Brain pericyte (primary cell): Measurements from ENCODE around the gene FNIP1.
"Not testable (repeated sequence)": the region's sequence is repeated elsewhere in the genome, so short reads cannot be mapped to it uniquely, and the experiment has no call there.

Experiments
- DNase-seq: peaks from one replicate; pipeline ENCODE4 v3.0.0-alpha.2; 2012; ENCODE audit warnings: low read depth, low spot score

FNIP1 gene

DNA sequence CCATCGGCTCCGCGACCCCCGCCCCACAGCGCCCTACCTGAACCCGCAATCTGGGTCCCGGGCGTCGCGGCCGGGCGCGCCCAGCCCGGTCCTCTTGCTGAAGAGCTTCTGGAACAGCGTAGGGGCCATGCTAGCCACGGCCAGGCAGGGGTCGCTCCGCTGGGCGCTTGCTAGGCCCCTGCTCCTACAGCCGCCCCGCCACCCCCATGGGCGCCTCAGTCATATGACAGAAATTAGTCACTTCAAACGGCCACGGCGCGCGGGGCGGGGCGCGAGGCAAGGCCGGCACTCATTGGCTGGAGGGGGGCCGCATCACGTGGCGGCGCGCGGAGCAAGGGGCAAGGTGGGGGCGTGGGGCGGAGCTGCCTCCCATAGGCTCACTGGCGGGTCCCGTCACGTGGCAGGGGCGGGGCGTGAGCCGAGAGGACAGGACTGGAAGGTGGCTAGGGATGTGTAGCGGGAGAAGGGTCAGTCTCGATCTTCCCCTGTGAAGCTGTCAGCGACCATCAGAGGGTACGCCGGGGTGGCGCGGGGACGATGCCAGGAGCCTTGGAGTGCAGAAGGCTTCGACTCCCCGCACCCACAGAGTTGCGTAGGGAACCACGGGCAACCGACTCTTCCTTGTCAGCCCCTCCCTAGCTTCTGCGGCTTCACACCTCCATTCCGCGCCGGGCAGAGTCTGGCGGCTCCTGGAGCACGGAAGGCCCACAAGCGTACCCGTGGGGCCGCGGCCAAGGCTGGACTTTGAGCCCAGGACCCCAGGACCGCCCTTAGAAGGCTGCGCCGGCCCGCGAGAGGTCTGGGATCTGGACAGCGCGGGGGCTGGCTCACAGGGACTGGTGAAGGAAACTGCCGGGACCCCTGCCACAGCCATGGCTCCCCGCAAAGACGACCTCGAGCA is at the start of gene FNIP1:
Gene FNIP1 (minus strand): TSS at position 225 of the 901 bp plus-strand sequence. CDS start 96 bp downstream, at position 129.
- peak; percentile 91 for DNase-seq

DNA sequence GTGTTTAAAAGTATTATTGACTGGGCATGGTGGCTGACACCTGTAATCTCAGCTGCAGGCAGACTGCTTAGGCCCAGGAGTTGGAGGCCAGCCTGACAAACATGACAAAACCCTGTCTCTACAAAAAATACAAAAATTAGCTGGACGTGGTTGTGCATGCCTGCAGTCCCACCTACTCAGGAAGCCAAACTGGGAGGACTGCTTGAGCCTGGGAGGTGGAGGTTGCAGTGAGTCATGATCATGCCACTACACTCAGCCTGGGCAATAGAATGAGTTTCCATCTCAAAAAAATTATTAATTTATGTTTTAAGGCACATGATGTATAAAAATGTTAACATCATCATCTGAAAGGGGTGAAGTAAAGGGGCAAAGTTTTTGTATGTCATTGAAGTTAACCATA is 49.7 kb upstream of the FNIP1 start:
- no peak for DNase-seq

DNA sequence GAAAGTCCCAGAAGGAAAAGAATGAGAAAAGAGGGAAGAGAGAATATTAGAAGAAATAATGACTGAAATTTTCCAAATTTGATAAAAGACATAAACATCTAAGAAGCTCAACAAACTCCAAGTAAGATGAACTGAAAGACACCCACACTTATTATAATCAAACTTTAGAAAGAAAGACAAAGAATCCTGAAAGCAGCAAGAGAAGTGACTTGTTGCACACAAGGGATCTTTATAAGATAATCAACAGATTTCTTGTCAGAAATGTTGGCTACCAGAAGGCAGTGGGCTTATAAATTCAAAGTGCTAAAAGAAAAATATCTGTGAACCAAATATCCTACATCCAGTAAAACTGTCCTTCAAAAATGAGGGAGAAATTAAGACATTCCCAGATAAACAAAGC is 49.0 kb upstream of the FNIP1 start:
- no peak for DNase-seq

DNA sequence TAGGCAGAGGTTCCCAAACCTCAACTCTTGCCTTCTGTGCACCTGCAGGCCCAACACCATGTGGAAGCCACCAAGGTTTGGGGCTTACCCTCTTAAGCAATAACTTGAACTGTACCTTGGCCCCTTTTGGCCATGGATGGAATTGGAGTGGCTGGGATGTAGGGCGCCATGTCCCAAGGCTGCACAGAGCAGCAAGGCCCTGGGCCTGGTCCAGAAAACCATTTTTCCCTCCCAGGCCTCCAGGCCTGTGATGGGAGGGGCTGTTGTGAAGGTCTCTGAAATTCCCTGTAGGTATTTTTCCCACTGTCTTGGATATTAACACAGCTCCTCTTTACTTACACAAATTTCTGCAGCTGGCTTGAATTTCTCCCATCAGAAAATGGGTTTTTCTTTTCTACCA is 46.2 kb upstream of the FNIP1 start:
- not testable (repeated sequence) for DNase-seq

GRCh38 chr5:131832702-131833101 is 35.9 kb upstream of the FNIP1 start:
- not testable (repeated sequence) for DNase-seq

DNA sequence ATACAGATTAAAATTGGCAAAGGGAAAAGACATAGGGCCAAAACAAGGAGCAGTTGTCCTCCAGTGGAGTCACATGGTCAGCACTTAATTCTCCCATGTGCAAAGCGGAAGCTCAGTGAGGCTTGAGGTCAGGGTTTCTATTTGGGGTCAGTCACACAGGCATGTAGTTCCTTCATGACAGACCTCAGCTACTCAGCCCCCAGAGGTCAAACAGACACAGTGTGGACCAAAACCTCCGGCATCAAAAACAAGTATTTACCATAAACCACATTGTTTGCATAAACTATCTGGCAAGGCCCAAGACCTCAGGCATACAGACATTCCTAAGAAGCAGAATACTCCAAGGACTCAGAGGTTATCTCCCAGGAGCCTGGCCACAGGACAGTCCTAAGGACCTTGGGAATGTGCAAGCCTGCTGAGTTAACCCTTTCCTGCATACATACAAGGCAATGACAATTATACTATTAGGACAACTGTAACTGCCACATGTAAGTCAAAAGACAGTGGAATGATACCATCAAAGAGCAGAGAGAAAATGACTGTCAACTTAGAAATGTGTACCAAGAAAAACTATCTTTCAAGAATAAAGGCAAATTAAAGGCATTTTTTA is 28.7 kb upstream of the FNIP1 start:
- DNase-seq, result no peak

- no peak for DNase-seq
Observed at GRCh38 chr5:131824631-131825030, 27.8 kb upstream of the FNIP1 start.

- DNase-seq, result no peak
Observed at GRCh38 chr5:131821221-131821620, 24.4 kb upstream of the FNIP1 start.

DNA sequence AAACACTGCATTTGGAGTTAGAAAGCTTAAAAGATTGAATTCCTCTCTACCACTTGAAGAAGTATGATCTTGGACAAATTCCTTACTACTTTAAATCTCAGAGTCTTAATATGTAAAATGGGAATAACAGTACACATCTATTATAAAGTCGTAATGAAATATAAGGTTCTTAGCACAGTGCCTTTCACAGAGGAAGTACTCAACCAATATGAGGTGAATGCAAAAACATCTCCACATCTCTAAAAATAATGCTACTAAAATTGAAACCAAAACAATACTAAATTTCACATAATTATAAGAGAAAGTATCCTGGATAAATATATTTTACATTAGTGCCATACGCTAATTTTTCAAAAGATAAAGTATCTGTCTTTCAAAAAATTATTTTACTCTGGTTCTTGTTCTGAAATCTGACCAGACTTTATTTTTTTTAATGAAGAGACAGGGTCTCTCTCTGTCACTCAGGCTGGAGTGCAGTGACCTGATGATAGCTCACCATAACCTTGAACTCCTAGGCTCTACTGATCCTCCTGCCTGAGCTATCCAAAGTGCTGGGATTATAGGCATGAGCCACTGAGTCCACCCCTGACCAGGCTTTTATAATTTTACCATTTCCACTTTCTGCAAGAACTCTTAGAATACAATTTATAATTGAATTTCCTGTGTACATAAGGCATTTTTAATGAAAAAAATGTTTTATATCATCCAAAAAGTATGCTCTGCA is 21.3 kb upstream of the FNIP1 start:
- no peak for DNase-seq

- DNase-seq, result no peak
Observed at GRCh38 chr5:131814990-131815389, 18.2 kb upstream of the FNIP1 start.

DNA sequence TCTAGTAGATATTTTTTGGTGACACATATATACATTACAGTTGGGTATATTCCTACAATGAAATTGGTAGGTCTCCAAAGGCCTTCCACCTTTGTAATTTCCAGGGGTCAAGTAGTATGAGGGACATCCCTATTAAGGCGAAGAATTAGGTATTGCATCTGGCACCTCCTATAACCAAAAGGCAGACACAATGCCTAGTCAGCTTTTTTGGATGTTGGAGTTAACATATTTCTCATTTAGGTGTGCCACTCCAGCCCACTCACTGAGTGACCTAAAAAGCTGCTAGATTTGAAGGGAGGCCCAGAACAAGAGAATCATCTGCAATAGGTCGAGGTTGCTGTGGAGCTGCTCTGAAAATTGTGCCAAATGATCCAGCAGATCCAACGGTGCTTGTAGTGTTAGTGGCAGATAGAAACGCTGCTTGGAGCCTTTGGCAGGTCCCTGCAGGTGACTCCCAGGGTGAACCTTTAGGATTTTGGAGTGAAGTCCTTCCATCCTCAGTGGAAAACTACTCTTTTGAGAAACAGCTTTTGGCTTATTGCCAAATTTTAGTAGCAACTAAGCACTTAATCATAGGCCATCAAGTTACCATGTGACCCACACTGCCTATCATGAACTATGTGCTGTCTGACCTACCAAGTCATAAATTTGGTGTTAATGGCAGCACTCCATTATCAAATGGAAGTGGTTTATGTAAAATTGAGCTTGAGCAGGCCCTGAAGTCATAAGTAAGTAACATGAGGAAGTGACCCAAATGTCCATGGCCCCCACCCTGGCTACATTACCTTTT is 15.7 kb upstream of the FNIP1 start:
- no peak for DNase-seq

DNA sequence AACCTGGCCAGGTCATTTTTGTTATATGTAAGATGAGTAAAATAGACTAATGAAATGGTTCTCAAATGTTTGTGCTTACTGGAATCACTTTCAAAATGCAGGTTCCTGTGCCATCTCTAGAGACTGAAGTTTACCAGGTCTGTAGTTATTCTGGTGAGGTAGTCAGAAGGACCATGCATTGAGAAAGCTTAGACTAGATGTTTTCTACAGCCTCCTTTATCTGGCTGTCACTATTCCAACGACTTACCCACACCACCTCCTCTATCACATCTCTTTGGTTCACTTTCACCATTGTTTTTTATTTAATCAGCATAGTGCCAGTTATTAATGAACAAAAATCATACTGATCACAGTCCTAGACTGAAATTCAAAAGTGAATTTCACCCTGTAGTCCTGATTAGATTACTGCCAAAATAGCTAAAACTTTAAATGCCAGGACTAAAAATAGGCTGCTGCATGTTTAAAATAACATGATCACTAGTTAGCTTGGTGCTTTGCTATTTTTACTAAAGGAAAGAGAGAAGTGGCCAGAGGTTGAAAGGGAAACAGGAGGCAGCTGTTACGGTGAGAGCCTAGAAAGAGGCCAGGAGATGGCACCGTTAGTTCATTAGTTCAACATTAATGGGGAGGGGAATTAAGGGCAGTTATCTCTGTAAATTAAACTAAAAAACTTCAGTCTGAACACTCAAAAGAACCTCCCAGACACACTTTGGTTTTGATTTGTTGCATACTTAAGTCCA is 13.9 kb upstream of the FNIP1 start:
- DNase-seq, result no peak

DNA sequence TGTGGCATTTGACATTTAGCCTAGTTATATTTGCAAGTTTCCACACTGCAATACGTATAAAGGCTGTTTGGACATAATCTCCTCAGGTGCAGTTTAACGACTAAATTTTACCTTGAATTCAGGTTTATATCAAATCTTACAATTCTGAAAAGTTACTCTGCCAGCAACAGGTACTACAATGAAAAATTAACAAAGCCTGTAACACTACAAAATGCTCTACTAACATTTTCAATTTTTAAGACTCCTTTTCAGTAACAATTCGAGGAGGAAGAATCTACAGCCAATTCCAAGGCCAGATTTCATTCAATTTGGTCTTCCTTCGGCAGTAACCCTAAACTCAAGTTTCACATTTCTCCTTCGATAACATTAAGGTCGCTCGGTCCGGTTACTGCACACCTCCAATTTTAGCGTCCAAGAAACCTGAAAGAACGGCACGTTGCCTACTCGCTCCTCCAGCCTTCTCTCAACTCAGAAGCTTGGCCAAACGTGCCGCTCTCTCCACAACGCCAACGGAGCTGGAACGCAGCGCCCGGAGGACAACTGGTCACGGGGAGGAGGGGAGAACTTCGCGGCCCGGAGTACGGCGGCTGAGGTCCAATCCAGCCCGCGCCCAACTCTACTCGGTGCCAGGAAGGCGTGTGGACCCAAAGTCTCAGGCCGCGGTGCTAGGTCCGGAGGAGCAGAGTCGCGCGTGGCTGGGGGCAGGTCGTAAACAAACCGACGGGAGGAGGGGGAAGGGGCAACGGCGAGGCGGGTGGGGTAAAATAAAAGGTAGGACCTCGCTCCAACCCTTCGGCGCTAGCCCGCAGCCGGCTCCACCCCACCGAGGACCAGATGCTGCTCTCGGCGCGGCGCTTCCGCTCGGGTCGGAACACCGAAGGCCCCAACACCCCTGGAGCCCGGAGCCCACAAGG is 681 bp downstream of the FNIP1 start:
- no peak for DNase-seq

DNA sequence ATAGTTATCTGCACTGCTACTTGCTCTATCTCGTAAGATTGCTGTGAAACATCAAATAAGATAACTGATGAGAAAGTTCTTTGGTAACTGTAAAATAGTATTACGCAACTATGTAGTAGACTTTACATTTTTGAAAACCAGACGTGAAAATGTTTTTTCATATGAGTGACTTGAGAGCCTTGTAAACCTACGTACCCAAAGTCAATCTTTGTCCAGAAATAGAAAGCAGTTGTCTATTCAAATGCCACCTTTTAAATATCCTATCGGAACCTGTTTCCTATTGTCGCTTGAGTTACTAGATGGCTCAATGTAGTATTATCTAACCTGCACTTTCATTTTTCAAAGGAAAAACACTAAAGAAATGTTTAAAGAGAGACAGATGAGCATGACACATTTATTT is 1.6 kb downstream of the FNIP1 start:
- DNase-seq, result no peak

DNA sequence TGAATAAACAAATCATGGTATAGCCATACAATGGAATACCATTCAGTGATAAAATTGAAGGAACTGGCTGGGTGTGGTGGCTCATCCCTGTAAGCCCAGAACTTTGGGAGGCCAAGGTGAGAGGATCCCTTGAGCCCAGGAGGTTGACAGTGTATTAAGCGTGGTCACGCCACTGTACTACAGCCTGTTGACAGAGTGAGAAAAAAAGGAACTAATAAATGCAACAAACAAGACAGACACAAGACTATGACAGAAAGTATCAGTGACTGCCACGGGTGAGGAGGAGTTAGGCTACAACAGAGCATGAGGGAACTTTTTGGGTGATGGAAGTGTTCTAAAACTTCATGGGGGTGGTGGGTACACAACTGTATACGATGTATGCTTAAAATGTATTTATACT is 2.2 kb downstream of the FNIP1 start:
- no peak for DNase-seq

GRCh38 chr5:131792896-131793295 is 3.9 kb downstream of the FNIP1 start:
- DNase-seq, result no peak

DNA sequence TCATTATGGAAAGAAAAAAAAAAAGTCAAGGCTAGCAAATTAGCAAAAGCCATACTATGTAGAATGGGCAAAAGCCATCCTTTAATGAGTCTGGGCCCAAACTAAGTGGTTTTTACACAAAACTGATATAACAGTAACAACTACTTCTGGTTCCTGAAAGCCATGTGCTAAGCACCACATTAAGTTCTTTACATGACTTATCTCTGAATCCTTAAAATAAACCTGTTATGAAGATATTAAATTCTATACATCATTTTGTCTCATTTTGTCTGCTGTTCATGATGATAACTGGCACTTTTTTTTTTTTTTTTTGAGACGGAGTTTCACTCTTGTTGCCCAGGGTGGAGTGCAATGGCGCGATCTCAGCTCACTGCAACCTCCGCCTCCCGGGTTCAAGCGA is 5.0 kb downstream of the FNIP1 start:
- DNase-seq, result no peak

DNA sequence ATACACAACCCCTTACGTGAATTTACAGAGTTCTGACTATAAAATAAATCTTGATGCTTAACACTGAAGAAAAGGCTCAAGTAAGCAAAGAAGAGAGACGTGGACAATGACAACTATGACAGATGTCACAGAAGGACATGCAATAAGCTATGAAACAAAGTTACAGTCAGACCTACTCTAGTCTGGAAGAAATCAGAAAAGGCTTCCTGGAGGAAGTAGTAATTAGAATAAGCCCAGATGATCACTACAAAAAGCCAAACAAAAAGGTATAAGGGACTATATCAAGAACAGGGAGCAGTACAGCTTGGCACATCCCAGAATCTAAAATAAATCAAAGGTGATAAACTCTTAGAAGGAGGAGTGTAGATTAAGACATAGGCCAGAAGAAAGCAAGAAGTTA is 6.3 kb downstream of the FNIP1 start:
- no peak for DNase-seq

DNA sequence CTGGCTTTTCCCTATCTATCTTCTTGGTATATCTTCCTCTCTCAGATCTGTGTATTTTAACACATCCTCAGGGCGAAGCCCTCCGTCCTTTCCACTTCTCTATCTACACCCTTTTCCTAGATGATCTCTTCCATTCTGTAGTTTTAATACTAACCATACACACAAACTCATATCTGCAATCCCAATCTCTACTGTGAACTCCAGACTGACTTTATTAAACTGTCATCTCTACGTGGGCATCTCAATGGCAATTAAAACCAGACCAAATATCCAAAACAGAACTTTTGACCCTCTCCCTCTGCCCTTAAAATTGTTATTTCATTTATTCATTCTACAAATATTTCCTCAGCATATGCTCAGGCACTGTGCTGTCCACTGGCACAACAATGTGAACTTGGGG is 7.1 kb downstream of the FNIP1 start:
- DNase-seq, result no peak

DNA sequence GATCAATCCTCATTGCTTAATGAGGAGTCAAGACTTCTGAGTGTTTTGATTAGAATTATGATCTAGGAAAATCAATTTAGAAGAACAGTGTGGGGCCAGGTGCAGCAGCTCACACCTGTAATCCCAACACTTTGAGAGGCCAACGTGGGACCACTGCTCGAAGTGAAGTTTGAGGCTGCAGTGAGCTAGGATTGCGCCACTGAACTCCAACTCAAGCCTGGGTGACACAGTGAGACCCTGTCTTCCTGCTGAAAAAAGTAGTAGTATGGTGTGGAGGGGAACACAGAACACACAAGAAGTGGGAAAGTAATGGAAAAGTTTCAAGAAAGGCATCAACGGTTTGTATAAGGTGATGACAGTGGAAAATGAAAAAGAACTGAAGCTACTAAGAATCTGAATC is 9.1 kb downstream of the FNIP1 start:
- no peak for DNase-seq
